K562 (cell line): ENCODE measurements around the gene TBC1D17. TPM values are rescaled to one million over a fixed set of nuclear protein-coding genes. Genes with fewer than 3 reads are reported as not detected.
A peak's percentile ranks its signal among the peaks of the same experiment; 100 is the strongest.

ENCODE experiments used
- E2F3 ChIP-seq: fragments of 250-450 bp; sonication (Bioruptor Pico); IDR thresholded peaks from 2 replicates; pipeline ENCODE4 v1.4.0; 2020; ENCODE audit warnings: mild to moderate bottlenecking
- ELK1 ChIP-seq: sonication (generic); formaldehyde crosslinking; IDR thresholded peaks from 2 replicates; pipeline ENCODE4 v1.8.1; 2022; ENCODE audit warnings: missing genetic modification reagents
- FUS ChIP-seq: fragments of 200-400 bp; formaldehyde crosslinking; optimal IDR thresholded peaks from 2 replicates; pipeline ENCODE3; 2017; ENCODE audit warnings: low read depth, low read length
- HDAC3 ChIP-seq: fragments of 450-650 bp; IDR thresholded peaks from 2 replicates; pipeline ENCODE4 v1.6.1; 2018; ENCODE audit warnings: borderline replicate concordance, mild to moderate bottlenecking, moderate library complexity; ENCODE audit not compliant: partially characterized antibody
- ILK ChIP-seq: fragments of 450-650 bp; IDR thresholded peaks from 2 replicates; pipeline ENCODE4 v1.6.1; 2016; ENCODE audit warnings: missing genetic modification characterization, low read depth, mild to moderate bottlenecking, missing compliant biosample characterization, moderate library complexity, borderline replicate concordance
- NFE2L1 ChIP-seq: fragments of 450-650 bp; IDR thresholded peaks from 2 replicates; pipeline ENCODE4 v1.6.1; 2016; ENCODE audit warnings: missing genetic modification characterization, low read depth, mild to moderate bottlenecking, missing compliant biosample characterization, moderate library complexity, borderline replicate concordance
- NFXL1 ChIP-seq: fragments of 450-650 bp; formaldehyde crosslinking; IDR thresholded peaks from 2 replicates; pipeline ENCODE4 v1.4.0; 2021; ENCODE audit warnings: mild to moderate bottlenecking
- PHB ChIP-seq: fragments of 250-450 bp; sonication (Bioruptor Pico); IDR thresholded peaks from 2 replicates; pipeline ENCODE4 v1.5.0; 2021
- POLR2H ChIP-seq: IDR thresholded peaks from 2 replicates; pipeline ENCODE4 v1.6.1; 2016; ENCODE audit warnings: missing genetic modification characterization, low read depth, mild to moderate bottlenecking, control low read depth, missing compliant biosample characterization, moderate library complexity
- REST ChIP-seq, 2 experiments: fragments of 450-650 bp; formaldehyde crosslinking in 1 of 2; IDR thresholded peaks; 2 replicates each; pipeline versions ENCODE4 v1.4.0 to v1.6.1; 2014 to 2020; ENCODE audit warnings: mild to moderate bottlenecking in 2 of 2, borderline replicate concordance in 1 of 2, low read depth in 1 of 2
- ZNF592 ChIP-seq: fragments of 450-650 bp; IDR thresholded peaks from 2 replicates; pipeline ENCODE4 v1.6.1; 2017; ENCODE audit warnings: antibody characterized with exemption, mild to moderate bottlenecking
- polyA plus RNA-seq, 8 experiments: library from polyadenylated mRNA; depleted of rRNA in 4 of 8; stranded (reverse) in 5 of 8; unstranded in 3 of 8; fragments of >200 nt; fragmentation: Nextera tagmentation in 2 of 8; fragmentation: Illumina TruSeq in 1 of 8; extraction: Ambion mirVana in 2 of 8; extraction: Trizol in 1 of 8; gene quantifications; 2 replicates each; pipeline versions ENCODE4 v1.2.1 to v1.2.3, GENCODE V29; 2011 to 2014; ENCODE audit warnings: inconsistent platforms in 1 of 8, missing spikeins in 1 of 8
- total RNA-seq, 7 experiments: library from RNA; depleted of rRNA in 6 of 7; stranded (reverse); fragments of >200 nt in 6 of 7; fragmentation: Illumina TruSeq in 2 of 7; extraction: Trizol in 2 of 7; gene quantifications; 2 replicates each; pipeline versions ENCODE4 v1.2.1 to v1.2.3, GENCODE V29; 2011 to 2021; ENCODE audit warnings: low replicate concordance in 1 of 7

TBC1D17 gene
- total and polyA plus RNA-seq, 9 of the 15 experiments (the other 6 are each of a cell fraction or from before 2014, with no cell fraction given), result 0.42 to 16.0 (median 3.8) TPM

DNA sequence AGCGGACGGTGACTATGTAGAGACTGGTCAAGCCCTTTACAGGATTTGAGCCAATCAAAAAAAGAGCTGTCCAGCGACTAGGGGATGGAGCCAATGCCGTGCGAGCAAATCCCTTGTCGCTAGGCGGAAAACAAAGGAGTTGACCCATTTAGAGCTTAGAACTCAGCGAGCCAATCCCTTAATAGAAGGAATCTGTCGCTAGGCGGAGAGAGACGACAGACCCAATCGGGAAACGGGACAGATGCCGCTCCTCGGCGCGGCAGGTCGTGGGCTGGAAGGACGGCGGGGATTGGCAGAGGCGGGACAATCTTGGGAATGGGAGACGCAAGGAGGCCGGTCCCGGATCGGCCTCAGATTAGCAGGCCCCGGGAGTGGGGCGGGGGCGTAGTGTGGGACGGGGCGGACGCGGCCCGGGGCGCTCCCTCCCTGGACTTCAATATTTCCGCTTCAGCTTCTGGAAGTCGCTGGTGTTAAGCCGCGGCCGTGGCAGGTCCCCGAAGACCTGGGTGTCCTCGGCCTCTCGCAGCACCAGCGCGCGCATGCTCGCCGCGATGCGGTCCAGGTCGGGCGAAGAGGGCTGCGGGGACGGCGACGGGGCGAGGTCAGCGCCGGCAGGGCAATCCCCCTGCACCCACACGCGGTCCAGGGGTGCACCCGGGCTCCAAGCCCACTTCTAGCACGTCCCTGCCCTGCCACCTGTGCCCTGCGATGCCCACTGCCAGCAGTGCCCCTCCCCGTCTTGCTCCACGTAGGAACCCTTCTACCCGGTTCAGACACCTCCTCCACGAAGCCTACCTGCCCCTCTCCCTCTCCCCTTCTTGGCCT lies 7.8 kb upstream of the TBC1D17 start (continued):
- TF ChIP-seq REST (IDR thresholded peaks at IDR 0.05; ENCODE audit: borderline replicate concordance) (no peak), REST (CRISPR knock-in tag; IDR thresholded peaks at IDR 0.05; ENCODE audit: low read depth) (0 out of 2 replicates have a peak, but pooled peaks have one; percentile 53), FUS (no peak), ZNF592 (no peak; the same call in 1 of the 2 replicates), PHB (CRISPR knock-in tag) (no peak; the same call in 1 of the 2 replicates), HDAC3 (no peak), NFXL1 (no peak), ILK (tag) (no peak), POLR2H (tag) (peak; percentile 69), NFE2L1 (tag) (no peak), E2F3 (CRISPR knock-in tag) (peak; percentile 54; the same call in 1 of the 2 replicates), ELK1 (CRISPR knock-in tag) (no peak)
